Esophagus muscularis mucosa (tissue), 4 donors: ENCODE results near the gene FRAS1. TPM values are rescaled to one million over a fixed set of nuclear protein-coding genes. Genes with fewer than 3 reads are reported as not detected.
"Not testable (repeated sequence)": the region's sequence is repeated elsewhere in the genome, so short reads cannot be mapped to it uniquely, and the experiment has no call there.

Experiments used
- DNase-seq: peaks from one replicate; pipeline ENCODE4 v3.0.0-alpha.2; 2017; ENCODE audit errors: extremely low spot score
- H3K27ac ChIP-seq, 4 donors: fragments of 200-600 bp; sonication (generic); replicated peaks in 1 of 4; 1 replicate in 3 of 4; 2 replicates in 1 of 4; pipeline ENCODE4 v1.5.1; 2016 to 2019; ENCODE audit warnings: mild to moderate bottlenecking in 1 of 4
- H3K27me3 ChIP-seq, 4 donors: fragments of 200-600 bp; sonication (generic); one replicate each; pipeline versions ENCODE4 v1.5.1 to v1.6.0; 2016 to 2019
- H3K36me3 ChIP-seq, 4 donors: fragments of 200-600 bp; sonication (generic); one replicate each; pipeline ENCODE4 v1.5.1; 2016 to 2019
- H3K4me1 ChIP-seq, 4 donors: fragments of 200-600 bp; sonication (generic); one replicate each; pipeline ENCODE4 v1.5.1; 2016 to 2019
- H3K4me3 ChIP-seq, 4 donors: fragments of 200-600 bp; sonication (generic); 1 replicate in 2 of 4; 2 replicates in 2 of 4; pipeline ENCODE4 v1.5.1; 2016 to 2019; ENCODE audit warnings: mild to moderate bottlenecking in 4 of 4, moderate library complexity in 1 of 4
- H3K9me3 ChIP-seq, 4 donors: fragments of 200-600 bp; sonication (generic); 1 replicate in 3 of 4; 2 replicates in 1 of 4; pipeline ENCODE4 v1.5.1; 2016 to 2019
- EP300 ChIP-seq: sonication (generic); formaldehyde crosslinking; IDR thresholded peaks from one replicate; pipeline ENCODE4 v1.6.1; 2017; ENCODE audit warnings: antibody characterized with exemption
- POLR2A ChIP-seq: fragments of 450-650 bp; IDR thresholded peaks from one replicate; pipeline ENCODE4 v1.6.1; 2017; ENCODE audit warnings: antibody characterized with exemption, moderate library complexity, mild to moderate bottlenecking, low read depth
- POLR2AphosphoS5 ChIP-seq, 2 donors: sonication (generic); formaldehyde crosslinking; IDR thresholded peaks; one replicate each; pipeline ENCODE4 v1.6.1; 2017; ENCODE audit warnings: antibody characterized with exemption in 2 of 2
- WGBS: methylation state at CpG from one replicate; pipeline ENCODE4 v1.1.5; 2018; 5-methylcytosine and 5-hydroxymethylcytosine counted together
- intact Hi-C: fragments of 100-400 bp; cut with DNase I; formaldehyde crosslinking; loops from one replicate; pipeline ENCODE4 v1.15.1; 2023
- total RNA-seq, 4 donors: library from RNA; depleted of rRNA; stranded (reverse); fragments of >200 nt; gene quantifications; one replicate each; pipeline versions ENCODE4 v1.1.0 to v1.2.1, GENCODE V29; 2016
- TF ChIP-seq, protein P1 (sequence below), 3 experiments: fragments of 200-600 bp in 2 of 3; fragments of 450-650 bp in 1 of 3; sonication (generic) in 2 of 3; IDR thresholded peaks; one replicate each; pipeline ENCODE4 v1.5.1; 2017 to 2019; ENCODE audit warnings: antibody characterized with exemption in 3 of 3, mild to moderate bottlenecking in 2 of 3, moderate library complexity in 1 of 3

Gene FRAS1
- total RNA-seq, 4 donors from 2014 or later, result 5.3 to 8.7 (median 5.7) TPM

GRCh38 chr4:78174891-78175290 is 117.8 kb downstream of the FRAS1 start:
- intact Hi-C loops, result no loop called here
- DNase-seq, result no peak
- no peaks in the 10 kb centered on the region for H3K9me3 ChIP-seq
- no peak overlapping the region for H3K4me3 ChIP-seq
- no peaks in the 10 kb centered on the region for H3K27me3 ChIP-seq
- H3K4me1 ChIP-seq, result peaks cover 0 to 33% (median 19%) of the 10 kb centered on the region in 4 donors
- WGBS, result 63% methylated on average over 5 of the region's 5 CpGs
- TF ChIP-seq, protein P1, sequence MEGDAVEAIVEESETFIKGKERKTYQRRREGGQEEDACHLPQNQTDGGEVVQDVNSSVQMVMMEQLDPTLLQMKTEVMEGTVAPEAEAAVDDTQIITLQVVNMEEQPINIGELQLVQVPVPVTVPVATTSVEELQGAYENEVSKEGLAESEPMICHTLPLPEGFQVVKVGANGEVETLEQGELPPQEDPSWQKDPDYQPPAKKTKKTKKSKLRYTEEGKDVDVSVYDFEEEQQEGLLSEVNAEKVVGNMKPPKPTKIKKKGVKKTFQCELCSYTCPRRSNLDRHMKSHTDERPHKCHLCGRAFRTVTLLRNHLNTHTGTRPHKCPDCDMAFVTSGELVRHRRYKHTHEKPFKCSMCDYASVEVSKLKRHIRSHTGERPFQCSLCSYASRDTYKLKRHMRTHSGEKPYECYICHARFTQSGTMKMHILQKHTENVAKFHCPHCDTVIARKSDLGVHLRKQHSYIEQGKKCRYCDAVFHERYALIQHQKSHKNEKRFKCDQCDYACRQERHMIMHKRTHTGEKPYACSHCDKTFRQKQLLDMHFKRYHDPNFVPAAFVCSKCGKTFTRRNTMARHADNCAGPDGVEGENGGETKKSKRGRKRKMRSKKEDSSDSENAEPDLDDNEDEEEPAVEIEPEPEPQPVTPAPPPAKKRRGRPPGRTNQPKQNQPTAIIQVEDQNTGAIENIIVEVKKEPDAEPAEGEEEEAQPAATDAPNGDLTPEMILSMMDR (IDR thresholded peaks at IDR 0.05), result no peak
- TF ChIP-seq EP300 (no peak), POLR2AphosphoS5 (IDR thresholded peaks at IDR 0.05) (no peak), POLR2A (no peak)
- no peaks in the 10 kb centered on the region for H3K36me3 ChIP-seq
- H3K27ac ChIP-seq, result no peak overlapping the region

DNA sequence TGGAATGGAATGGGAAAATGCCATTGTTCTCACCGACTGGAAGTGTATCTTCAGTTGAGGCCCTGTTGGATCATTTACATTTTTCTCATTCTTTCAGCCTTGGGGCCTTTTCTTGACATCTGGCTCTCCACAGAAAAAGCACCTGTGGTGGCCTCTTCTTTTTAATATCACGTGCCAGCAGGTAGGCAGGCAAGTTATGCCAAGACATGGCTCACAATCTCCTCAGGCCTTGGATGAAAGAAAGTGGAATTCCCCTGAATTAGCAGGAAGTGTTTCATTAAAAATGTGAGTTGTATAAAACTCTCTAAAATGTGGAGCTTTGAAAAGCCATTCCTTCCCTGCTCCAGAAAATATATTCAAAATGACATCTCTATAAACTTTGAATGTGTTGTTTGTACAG is 122.1 kb downstream of the FRAS1 start:
- DNase-seq, result no peak
- Histone ChIP-seq H3K4me3 (no peak overlapping the region), H3K4me1 (peaks cover 0 to 28% (median 16%) of the 10 kb centered on the region in 4 donors), H3K27ac (no peak overlapping the region), H3K27me3 (no peaks in the 10 kb centered on the region), H3K9me3 (no peaks in the 10 kb centered on the region), H3K36me3 (no peaks in the 10 kb centered on the region)
- intact Hi-C loops, result no loop called here
- 54% methylated on average over 2 of the region's 2 CpGs for WGBS
- TF ChIP-seq POLR2AphosphoS5 (IDR thresholded peaks at IDR 0.05) (no peak), POLR2A (no peak), EP300 (no peak)
- TF ChIP-seq, protein P1 (IDR thresholded peaks at IDR 0.05), result no peak

GRCh38 chr4:78181681-78182234 is 124.6 kb downstream of the FRAS1 start:
- H3K27ac ChIP-seq, intact Hi-C loops, H3K27me3 ChIP-seq, H3K9me3 ChIP-seq, H3K4me1 ChIP-seq, H3K4me3 ChIP-seq, DNase-seq, H3K36me3 ChIP-seq: not testable (repeated sequence)
- over 99% methylated on average over 34 of the region's 36 CpGs for WGBS

DNA sequence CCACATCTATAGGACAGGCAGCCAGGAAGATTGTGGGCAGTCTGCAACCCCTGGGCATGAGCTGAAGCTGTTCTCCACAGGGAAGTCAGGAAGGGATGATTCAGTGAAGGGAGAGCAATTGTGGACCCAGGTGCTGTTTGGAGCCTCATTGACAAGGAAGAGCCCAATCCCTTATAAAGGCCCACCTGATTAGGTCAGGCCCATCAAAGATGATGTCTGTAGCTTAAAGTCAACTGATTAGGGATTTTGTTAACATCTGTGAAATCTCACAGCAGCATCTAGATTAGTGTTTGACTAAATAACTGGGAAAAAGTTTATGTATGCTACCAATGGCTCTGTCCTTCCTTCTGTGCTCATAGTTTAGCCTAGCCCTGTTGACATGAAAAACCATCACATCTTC is 127.5 kb downstream of the FRAS1 start:
- Histone ChIP-seq H3K9me3 (no peaks in the 10 kb centered on the region), H3K4me1 (peaks cover 0 to 2% (median under 1%) of the 10 kb centered on the region in 4 donors), H3K36me3 (no peaks in the 10 kb centered on the region), H3K4me3 (no peak overlapping the region), H3K27ac (no peak overlapping the region), H3K27me3 (no peaks in the 10 kb centered on the region)
- intact Hi-C loops, result no loop called here
- no peak for TF ChIP-seq EP300
- TF ChIP-seq, protein P1 (IDR thresholded peaks at IDR 0.05), result no peak
- no peak for TF ChIP-seq POLR2AphosphoS5 (IDR thresholded peaks at IDR 0.05)
- no peak for TF ChIP-seq POLR2A
- DNase-seq, result no peak

- intact Hi-C loops, result no loop called here
- H3K36me3 ChIP-seq, result no peaks in the 10 kb centered on the region
- TF ChIP-seq POLR2A (no peak), POLR2AphosphoS5 (IDR thresholded peaks at IDR 0.05) (no peak), EP300 (no peak)
- TF ChIP-seq, protein P1 (IDR thresholded peaks at IDR 0.05), result no peak
- no peaks in the 10 kb centered on the region for H3K4me1 ChIP-seq
- DNase-seq, result no peak
- 97% methylated on average over 2 of the region's 2 CpGs for WGBS
- H3K27me3 ChIP-seq, result no peaks in the 10 kb centered on the region
- H3K27ac ChIP-seq, result no peak overlapping the region
- H3K9me3 ChIP-seq, result no peaks in the 10 kb centered on the region
- H3K4me3 ChIP-seq, result no peak overlapping the region
Measured at GRCh38 chr4:78185117-78185516, 128.0 kb downstream of the FRAS1 start.
